ENCODE measurements around the gene PCARE. TPM values are rescaled to one million over a fixed set of nuclear protein-coding genes. Genes with fewer than 3 reads are reported as not detected.

The PCARE gene
- total and polyA plus RNA-seq, 2 of the 8 experiments (the other 6 are each of a cell fraction or from before 2014, with no cell fraction given): not detected

DNA sequence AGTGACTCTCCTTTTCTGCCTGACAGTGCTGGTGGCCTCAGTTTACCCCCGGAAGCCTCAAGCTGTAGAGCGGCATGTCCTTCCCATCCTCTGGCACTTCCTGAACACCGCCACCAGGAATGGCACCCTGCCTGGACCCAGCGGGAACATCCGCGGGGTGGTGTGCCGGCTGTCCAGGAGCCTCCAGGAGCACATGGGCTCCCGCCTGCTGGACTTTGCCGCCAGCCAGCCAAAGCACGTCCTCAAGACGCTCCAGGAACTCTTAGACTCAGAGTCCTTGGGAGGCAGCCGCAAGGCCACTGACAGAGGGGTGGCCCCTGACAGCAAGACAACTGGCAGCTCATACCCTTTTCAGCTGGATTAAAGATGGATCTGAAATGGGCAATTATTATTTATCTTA lies 22.6 kb downstream of the PCARE start:
- no peak overlapping the region for H4K91ac ChIP-seq (replicated peaks; ENCODE audit: insufficient read length, low read length)
- no peaks in the 10 kb centered on the region for H3K79me2 ChIP-seq (ENCODE audit: control insufficient read depth in 1 of 2, insufficient read depth in 2 of 2, low read length in 2 of 2)
- FAIRE-seq (no peak), DNase-seq (ENCODE audit: low read depth in 1 of 2, low spot score in 2 of 2) (no peak)
- H3K56ac ChIP-seq (replicated peaks; ENCODE audit: insufficient read length, low read depth, low read length): no peak overlapping the region
- H2BK12ac ChIP-seq (ENCODE audit: low read depth, low read length): no peak overlapping the region
- H3K14ac ChIP-seq (ENCODE audit: insufficient read length): no peak overlapping the region
- WGBS, 2 experiments (ENCODE audit: extremely low coverage in 1 of 2, insufficient coverage in 1 of 2, insufficient read length in 1 of 2, insufficient replicate concordance in 2 of 2, low coverage in 1 of 2, low lambda C conversion rate in 2 of 2, missing lambda C conversion rate in 1 of 2): 93% methylated on average over 12 of the region's 12 CpGs; no CpG with 5 or more reads in 1 of the 2 experiments
- H3K4ac ChIP-seq (replicated peaks; ENCODE audit: insufficient read length, low read depth, low read length): no peak overlapping the region
- no peak overlapping the region for H2BK5ac ChIP-seq (ENCODE audit: low read depth, low read length)
- H2BK120ac ChIP-seq (replicated peaks; ENCODE audit: low read depth, low read length): no peak overlapping the region
- no peaks in the 10 kb centered on the region for H3K27me3 ChIP-seq (replicated peaks in 1 of 4; ENCODE audit: control insufficient read depth in 3 of 4, extremely low read depth in 1 of 4, insufficient read depth in 3 of 4, low read length in 3 of 4)
- no peak overlapping the region for H3K27ac ChIP-seq (ENCODE audit: low read depth, low read length)
- no peak overlapping the region for H4K5ac ChIP-seq (ENCODE audit: insufficient read length, low read depth, low read length)
- no peak overlapping the region for H4K8ac ChIP-seq (ENCODE audit: extremely low read depth, insufficient read depth, low read length)
- no peak overlapping the region for H2AK5ac ChIP-seq (ENCODE audit: low read depth, low read length)
- peaks cover 0 to 5% (median 2%) of the 10 kb centered on the region in 4 experiments; a peak in 4 of 7 replicates for H3K4me1 ChIP-seq (replicated peaks in 1 of 4; ENCODE audit: control insufficient read depth in 3 of 4, insufficient read depth in 4 of 4, low read length in 3 of 4)
- H3K36me3 ChIP-seq (ENCODE audit: control insufficient read depth in 2 of 4, insufficient read depth in 4 of 4, low read length in 3 of 4): no peaks in the 10 kb centered on the region
- H3K23me2 ChIP-seq (ENCODE audit: low read depth, low read length): peaks cover 5% of the 10 kb centered on the region; the same call in 1 of the 2 replicates
- no peak for TF ChIP-seq PHF8 (conservative IDR thresholded peaks at IDR 0.05; ENCODE audit: low read depth, low read length)
- TF ChIP-seq, protein P1, sequence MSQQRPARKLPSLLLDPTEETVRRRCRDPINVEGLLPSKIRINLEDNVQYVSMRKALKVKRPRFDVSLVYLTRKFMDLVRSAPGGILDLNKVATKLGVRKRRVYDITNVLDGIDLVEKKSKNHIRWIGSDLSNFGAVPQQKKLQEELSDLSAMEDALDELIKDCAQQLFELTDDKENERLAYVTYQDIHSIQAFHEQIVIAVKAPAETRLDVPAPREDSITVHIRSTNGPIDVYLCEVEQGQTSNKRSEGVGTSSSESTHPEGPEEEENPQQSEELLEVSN (IDR thresholded peaks at IDR 0.05): peak; percentile 58; the same call in 1 of the 2 replicates
- H3K18ac ChIP-seq (ENCODE audit: extremely low read depth, low read length): no peak overlapping the region
- POLR2A ChIA-PET (ENCODE audit: partially characterized antibody): no interaction called here
- H4K20me1 ChIP-seq (replicated peaks in 1 of 2; ENCODE audit: control insufficient read depth in 1 of 2, insufficient read depth in 2 of 2, low read length in 2 of 2): no peaks in the 10 kb centered on the region
- CTCF ChIA-PET (ENCODE audit: partially characterized antibody): interaction anchor here (0.6 to 1.7 kb wide), 3 partner anchors 9 to 93 kb away, joined by 3 to 4 read pairs (median 4); no protein-coding TSS in a partner anchor
- no peak overlapping the region for H2BK15ac ChIP-seq (ENCODE audit: low read length)
- H3K9ac ChIP-seq (replicated peaks in 1 of 4; ENCODE audit: extremely low read depth in 1 of 4, low read depth in 3 of 4, low read length in 3 of 4): no peak overlapping the region
- no peak overlapping the region for H3K23ac ChIP-seq (ENCODE audit: insufficient read length)
- H3K9me3 ChIP-seq (ENCODE audit: insufficient read depth in 2 of 2, low read depth in 1 of 2, low read length in 1 of 2): no peaks in the 10 kb centered on the region
- no peak overlapping the region for H2BK20ac ChIP-seq (ENCODE audit: low read length)
- H3K4me3 ChIP-seq (ENCODE audit: extremely low read depth in 1 of 4, insufficient read depth in 2 of 4, low read depth in 3 of 4, low read length in 4 of 4): no peak overlapping the region
- H3K4me2 ChIP-seq (ENCODE audit: insufficient read depth in 1 of 2, low read depth in 2 of 2, low read length in 2 of 2): no peak overlapping the region
- no peak overlapping the region for H2AFZ ChIP-seq (ENCODE audit: low read length)
- H3K79me1 ChIP-seq (ENCODE audit: low read depth, low read length): no peaks in the 10 kb centered on the region

Data from H1 (cell line).